Astrocyte of the cerebellum (primary cell): ENCODE measurements around the gene BCAT1.
"Not testable (repeated sequence)": the region's sequence is repeated elsewhere in the genome, so short reads cannot be mapped to it uniquely, and the experiment has no call there.

ENCODE experiments used
- DNase-seq: peaks from one replicate; pipeline ENCODE4 v3.0.0-alpha.2; 2011; ENCODE audit warnings: low read depth
- H3K4me3 ChIP-seq: 2 replicates; pipeline ENCODE4 v1.5.1; 2011; ENCODE audit warnings: mild to moderate bottlenecking, low read depth, low read length, moderate library complexity
- CTCF ChIP-seq: IDR thresholded peaks from 2 replicates; pipeline ENCODE4 v1.5.1; 2012; ENCODE audit warnings: low read length, low read depth, moderate library complexity, mild to moderate bottlenecking; ENCODE audit errors: missing control alignments
- in situ Hi-C: cut with HindIII; loops from 2 replicates; pipeline ENCODE4 v1.10.0; 2017; ENCODE audit warnings: low sequenced_read_pairs

Gene BCAT1

DNA sequence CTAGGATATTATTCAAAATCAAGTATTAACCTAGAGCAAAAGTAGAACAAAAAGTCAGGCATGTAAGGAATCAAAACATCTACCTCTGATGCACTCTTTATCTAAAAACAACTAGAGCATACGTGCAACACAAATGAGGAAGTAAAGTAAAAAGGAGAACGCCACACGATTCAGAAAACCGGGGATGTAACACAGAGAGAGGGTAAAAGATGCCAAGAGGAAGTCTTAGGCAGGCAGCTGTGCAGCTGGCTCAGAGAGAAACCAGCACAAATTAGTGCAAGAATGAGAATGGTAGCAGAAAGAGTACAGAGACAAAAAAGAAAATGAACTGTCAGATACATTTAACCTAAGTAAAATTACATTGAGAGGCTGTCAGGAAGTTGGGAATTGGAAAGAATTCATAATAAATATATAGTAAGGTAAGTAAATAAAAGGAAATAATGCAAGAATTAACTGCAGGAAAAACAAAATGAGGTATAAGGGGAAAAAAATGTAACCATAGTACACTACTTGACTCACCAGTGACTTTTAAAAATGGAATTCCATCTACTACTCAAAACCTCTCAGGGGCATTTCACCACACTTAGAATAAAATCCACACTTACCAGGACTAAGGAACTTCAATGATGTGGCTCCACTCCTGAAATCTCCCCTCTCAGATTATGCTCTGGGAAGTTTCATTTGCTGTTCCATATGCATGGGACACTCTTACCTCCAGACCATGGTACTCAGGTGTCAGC is 17.1 kb downstream of the BCAT1 start:
- no peak for DNase-seq
- in situ Hi-C loops: no loop called here
- H3K4me3 ChIP-seq: no peak overlapping the region
- no peak for TF ChIP-seq CTCF

DNA sequence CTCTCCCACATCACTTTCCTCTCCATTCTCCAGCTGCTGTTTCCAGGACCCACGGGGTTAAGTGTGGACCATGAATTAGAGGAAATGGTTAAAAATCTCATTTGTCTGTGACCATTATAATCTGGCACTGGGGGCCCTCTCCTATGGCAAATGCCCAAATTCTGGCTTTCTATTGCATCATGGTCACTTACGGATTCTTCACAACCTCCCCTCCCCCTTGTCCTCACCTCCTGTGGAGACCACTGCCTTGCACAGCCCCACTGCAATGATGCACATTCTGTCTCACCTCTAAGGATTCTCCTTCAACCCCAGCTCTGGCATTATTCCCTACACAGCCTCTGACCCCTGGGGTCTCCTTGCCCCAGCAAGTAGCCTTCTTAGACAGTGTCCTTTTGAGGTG is 18.9 kb downstream of the BCAT1 start:
- no peak overlapping the region for H3K4me3 ChIP-seq
- in situ Hi-C loops: no loop called here
- DNase-seq: no peak
- no peak for TF ChIP-seq CTCF

DNA sequence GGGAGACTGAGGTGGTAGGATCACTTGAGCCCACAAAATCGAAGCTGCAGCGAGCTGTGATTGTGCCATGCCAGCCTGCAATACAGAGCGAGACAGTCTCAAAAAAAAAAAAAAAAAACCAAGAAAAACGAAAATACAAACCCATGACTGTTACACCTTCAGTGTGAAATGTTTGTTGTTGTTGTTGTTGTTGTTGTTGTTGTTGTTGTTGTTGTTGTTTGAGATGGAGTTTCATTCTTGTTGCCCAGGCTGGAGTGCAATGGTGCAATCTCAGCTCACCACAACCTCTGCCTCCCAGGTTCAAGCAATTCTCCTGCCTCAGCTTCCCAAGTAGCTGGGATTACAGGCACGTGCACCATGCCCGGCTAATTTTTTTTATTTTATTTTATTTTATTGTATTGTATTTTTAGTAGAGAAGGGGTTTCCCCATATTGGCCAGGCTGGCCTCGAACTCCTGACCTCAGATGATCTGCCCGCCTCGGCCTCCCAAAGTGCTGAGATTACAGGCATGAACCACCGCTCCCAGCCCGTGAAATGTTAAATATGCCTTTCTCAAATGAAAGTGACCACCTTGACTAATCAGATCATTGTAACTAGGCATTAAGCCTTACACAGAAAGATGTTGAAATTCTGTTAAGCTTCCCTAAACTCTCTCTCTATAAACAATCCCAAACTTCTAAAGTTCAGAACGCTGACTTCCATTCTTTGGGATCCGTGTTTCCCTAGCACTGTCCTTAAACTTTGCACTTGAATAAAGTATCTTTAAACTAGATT is 20.2 kb downstream of the BCAT1 start:
- peak; percentile 73 for DNase-seq
- H3K4me3 ChIP-seq, in situ Hi-C loops: not testable (repeated sequence)

DNA sequence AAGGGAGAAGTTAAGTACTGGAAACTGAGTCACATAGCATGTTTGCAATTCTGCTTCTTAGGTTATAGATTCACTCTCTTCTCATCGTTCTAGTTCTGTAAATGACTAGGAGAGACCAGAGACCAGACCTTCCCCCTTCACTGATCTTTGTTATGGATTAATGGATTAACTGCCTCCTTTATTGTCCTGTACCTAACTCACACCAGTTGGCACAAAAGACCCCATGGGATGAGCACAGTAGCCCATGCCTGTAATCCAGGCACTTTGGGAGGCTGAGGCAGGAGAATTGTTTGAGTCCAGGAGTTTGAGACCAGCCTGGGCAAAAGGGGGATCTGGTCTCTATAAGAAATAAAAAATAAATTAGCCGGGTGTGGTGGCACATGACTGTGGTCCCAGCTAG is 20.8 kb downstream of the BCAT1 start:
- in situ Hi-C loops: no loop called here
- no peak for DNase-seq
- H3K4me3 ChIP-seq: no peak overlapping the region
- TF ChIP-seq CTCF: no peak

GRCh38 chr12:24926080-24926479 is 22.8 kb downstream of the BCAT1 start:
- in situ Hi-C loops, H3K4me3 ChIP-seq: not testable (repeated sequence)

DNA sequence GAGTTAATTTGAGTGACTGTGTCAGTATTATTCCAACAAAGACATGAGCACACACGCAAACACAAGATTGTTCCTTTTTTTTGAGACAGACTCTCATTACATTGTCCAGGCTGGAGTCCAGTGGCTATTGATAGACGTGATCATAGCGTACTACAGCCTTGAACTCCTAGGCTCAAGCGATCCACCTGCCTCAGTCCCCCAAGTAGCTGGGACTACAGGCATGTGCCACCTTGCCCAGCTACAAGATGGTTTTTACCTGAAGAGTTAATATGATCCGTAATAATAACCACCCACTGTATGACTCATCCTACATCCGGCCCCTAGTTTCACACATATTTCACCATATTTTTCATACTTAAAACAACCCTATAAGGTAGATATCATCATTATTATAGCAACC is 26.8 kb downstream of the BCAT1 start:
- TF ChIP-seq CTCF: no peak
- DNase-seq: no peak
- in situ Hi-C loops: no loop called here
- H3K4me3 ChIP-seq: no peak overlapping the region

More at GRCh38 chr12:24926080-24926479, 22.8 kb downstream of the BCAT1 start:
- not testable (repeated sequence) for DNase-seq

DNA sequence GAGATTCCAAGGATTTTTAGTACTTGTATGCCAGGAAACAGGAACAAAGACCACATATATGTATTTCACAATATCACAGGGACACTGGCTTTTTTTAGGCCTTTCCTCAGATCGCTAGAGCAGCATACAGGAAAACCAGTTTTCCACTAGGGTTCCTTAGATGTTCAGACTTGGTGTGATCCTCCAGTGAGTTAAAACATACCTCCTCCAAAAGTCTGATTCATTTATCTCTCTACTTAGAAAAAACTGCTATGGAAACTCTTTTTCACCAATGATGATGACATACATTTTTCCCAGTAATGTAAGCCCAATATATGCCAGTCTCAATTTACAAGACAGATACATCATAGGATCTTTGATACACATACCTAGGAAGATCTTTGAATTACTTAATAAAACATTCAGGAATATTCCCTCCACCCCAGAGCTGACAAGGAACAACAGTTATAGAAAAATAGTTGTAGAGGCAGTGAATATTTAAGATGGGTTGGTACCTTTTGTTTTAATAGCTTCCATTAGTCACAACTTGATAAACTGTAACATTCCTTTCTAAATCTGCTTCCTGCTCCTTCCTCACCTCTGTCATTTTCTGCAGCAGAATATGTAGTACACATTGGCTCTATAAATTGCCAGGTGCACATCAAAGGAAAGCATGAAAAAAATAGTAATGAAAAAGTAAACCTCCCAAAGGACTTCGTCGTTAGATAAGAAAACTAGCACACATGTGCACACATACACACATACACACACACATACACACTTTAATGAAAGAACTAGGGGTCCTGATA is 27.5 kb downstream of the BCAT1 start:
- no peak overlapping the region for H3K4me3 ChIP-seq
- DNase-seq: no peak
- in situ Hi-C loops: no loop called here
- TF ChIP-seq CTCF: no peak
